K562 (cell line): ENCODE measurements around the gene BEST2. TPM values are rescaled to one million over a fixed set of nuclear protein-coding genes. Genes with fewer than 3 reads are reported as not detected.
A peak's percentile ranks its signal among the peaks of the same experiment; 100 is the strongest.

Experiments
- BCL6 ChIP-seq: fragments of 250-450 bp; sonication (Bioruptor Pico); IDR thresholded peaks from 2 replicates; pipeline ENCODE4 v1.4.0; 2020
- BCOR ChIP-seq: fragments of 450-650 bp; IDR thresholded peaks from 2 replicates; pipeline ENCODE4 v1.6.1; 2016
- CBX3 ChIP-seq, 2 experiments: IDR thresholded peaks; 1 replicate in 1 of 2; 2 replicates in 1 of 2; pipeline ENCODE4 v1.6.1; 2012; ENCODE audit warnings: inconsistent platforms in 2 of 2, low read length in 2 of 2, borderline replicate concordance in 1 of 2, control low read depth in 1 of 2
- CBX8 ChIP-seq: fragments of 200-600 bp; sonication (generic); IDR thresholded peaks from 2 replicates; pipeline ENCODE4 v1.6.1; 2012; ENCODE audit warnings: borderline replicate concordance, mixed run types, low read depth, mild to moderate bottlenecking, moderate library complexity, mixed read lengths, low read length, control low read depth, inconsistent platforms; ENCODE audit not compliant: poor library complexity, severe bottlenecking; ENCODE audit errors: extremely low read depth
- DMBX1 ChIP-seq: fragments of 250-450 bp; sonication (Bioruptor Pico); IDR thresholded peaks from 2 replicates; pipeline ENCODE4 v1.8.0; 2022; ENCODE audit warnings: inconsistent platforms, mild to moderate bottlenecking, moderate library complexity, borderline replicate concordance
- EP300 ChIP-seq: IDR thresholded peaks from 2 replicates; pipeline ENCODE4 v1.6.1; 2012; ENCODE audit warnings: low read length, improper control_type of control experiment
- FOXJ2 ChIP-seq: fragments of 200-800 bp; sonication (Bioruptor generic); IDR thresholded peaks from 2 replicates; pipeline ENCODE4 v1.6.1; 2016; ENCODE audit warnings: missing genetic modification characterization, missing compliant biosample characterization
- HDAC3 ChIP-seq: fragments of 450-650 bp; IDR thresholded peaks from 2 replicates; pipeline ENCODE4 v1.6.1; 2018; ENCODE audit warnings: borderline replicate concordance, mild to moderate bottlenecking, moderate library complexity; ENCODE audit not compliant: partially characterized antibody
- ILF3 ChIP-seq: fragments of 450-650 bp; IDR thresholded peaks from 2 replicates; pipeline ENCODE4 v1.6.1; 2018; ENCODE audit warnings: antibody characterized with exemption, mild to moderate bottlenecking, moderate library complexity, borderline replicate concordance
- KDM2B ChIP-seq: fragments of 250-450 bp; sonication (Bioruptor Pico); IDR thresholded peaks from 2 replicates; pipeline ENCODE4 v1.8.0; 2021; ENCODE audit warnings: mild to moderate bottlenecking, moderate library complexity
- KHSRP ChIP-seq: fragments of 450-650 bp; IDR thresholded peaks from 2 replicates; pipeline ENCODE4 v1.6.1; 2017
- PHB ChIP-seq: fragments of 250-450 bp; sonication (Bioruptor Pico); IDR thresholded peaks from 2 replicates; pipeline ENCODE4 v1.5.0; 2021
- POLR2B ChIP-seq: fragments of 450-650 bp; IDR thresholded peaks from 2 replicates; pipeline ENCODE4 v1.6.1; 2018; ENCODE audit warnings: low read depth; ENCODE audit not compliant: partially characterized antibody
- WHSC1 ChIP-seq: IDR thresholded peaks from one replicate; pipeline ENCODE4 v1.6.1; 2012; ENCODE audit warnings: low read length, control low read depth, inconsistent platforms
- XRCC5 ChIP-seq: fragments of 200-400 bp; formaldehyde crosslinking; IDR thresholded peaks from 2 replicates; pipeline ENCODE4 v1.6.1; 2017; ENCODE audit warnings: low read depth, mild to moderate bottlenecking, low read length
- ZBTB1 ChIP-seq: sonication (generic); formaldehyde crosslinking; IDR thresholded peaks from 2 replicates; pipeline ENCODE4 v1.8.1; 2023; ENCODE audit warnings: missing genetic modification reagents, low read depth, mild to moderate bottlenecking, borderline replicate concordance
- ZNF133 ChIP-seq: fragments of 250-450 bp; sonication (Bioruptor Pico); IDR thresholded peaks from 2 replicates; pipeline ENCODE4 v1.4.0; 2020; ENCODE audit warnings: mild to moderate bottlenecking
- ZNF232 ChIP-seq: sonication (generic); formaldehyde crosslinking; IDR thresholded peaks from 2 replicates; pipeline ENCODE4 v1.8.0; 2022; ENCODE audit warnings: mild to moderate bottlenecking, missing genetic modification reagents
- ZNF707 ChIP-seq: fragments of 250-450 bp; sonication (Bioruptor Pico); conservative IDR thresholded peaks from 2 replicates; pipeline ENCODE4 v1.8.0; 2022; ENCODE audit warnings: inconsistent platforms, mild to moderate bottlenecking, moderate library complexity
- ZNF79 ChIP-seq: fragments of 250-450 bp; sonication (Bioruptor Pico); IDR thresholded peaks from 2 replicates; pipeline ENCODE4 v1.4.0; 2020; ENCODE audit warnings: low read depth, mild to moderate bottlenecking, moderate library complexity
- ZNF830 ChIP-seq: fragments of 250-450 bp; sonication (Bioruptor Pico); IDR thresholded peaks from 2 replicates; pipeline ENCODE4 v1.5.0; 2021; ENCODE audit warnings: mild to moderate bottlenecking
- polyA plus RNA-seq, 8 experiments: library from polyadenylated mRNA; depleted of rRNA in 4 of 8; stranded (reverse) in 5 of 8; unstranded in 3 of 8; fragments of >200 nt; fragmentation: Nextera tagmentation in 2 of 8; fragmentation: Illumina TruSeq in 1 of 8; extraction: Ambion mirVana in 2 of 8; extraction: Trizol in 1 of 8; gene quantifications; 2 replicates each; pipeline versions ENCODE4 v1.2.1 to v1.2.3, GENCODE V29; 2011 to 2014; ENCODE audit warnings: inconsistent platforms in 1 of 8, missing spikeins in 1 of 8
- total RNA-seq, 7 experiments: library from RNA; depleted of rRNA in 6 of 7; stranded (reverse); fragments of >200 nt in 6 of 7; fragmentation: Illumina TruSeq in 2 of 7; extraction: Trizol in 2 of 7; gene quantifications; 2 replicates each; pipeline versions ENCODE4 v1.2.1 to v1.2.3, GENCODE V29; 2011 to 2021; ENCODE audit warnings: low replicate concordance in 1 of 7
- TF ChIP-seq, protein P1 (sequence below): IDR thresholded peaks from 3 replicates; pipeline ENCODE4 v1.6.1; 2011; ENCODE audit warnings: borderline replicate concordance, mild to moderate bottlenecking; ENCODE audit not compliant: insufficient read length, insufficient read depth
- TF ChIP-seq, protein P2 (sequence below): fragments of 450-650 bp; IDR thresholded peaks from 2 replicates; pipeline ENCODE4 v1.6.1; 2018; ENCODE audit warnings: mild to moderate bottlenecking, low read depth; ENCODE audit not compliant: partially characterized antibody
- TF ChIP-seq, protein P3 (sequence below), 2 experiments: fragments of 450-650 bp; IDR thresholded peaks; 2 replicates each; pipeline ENCODE4 v1.6.1; 2016
- TF ChIP-seq, protein P4 (sequence below): sonication (generic); IDR thresholded peaks from 2 replicates; pipeline ENCODE4 v1.6.1; 2016

BEST2 gene
- total and polyA plus RNA-seq, 9 of the 15 experiments (the other 6 are each of a cell fraction or from before 2014, with no cell fraction given), result not detected

DNA sequence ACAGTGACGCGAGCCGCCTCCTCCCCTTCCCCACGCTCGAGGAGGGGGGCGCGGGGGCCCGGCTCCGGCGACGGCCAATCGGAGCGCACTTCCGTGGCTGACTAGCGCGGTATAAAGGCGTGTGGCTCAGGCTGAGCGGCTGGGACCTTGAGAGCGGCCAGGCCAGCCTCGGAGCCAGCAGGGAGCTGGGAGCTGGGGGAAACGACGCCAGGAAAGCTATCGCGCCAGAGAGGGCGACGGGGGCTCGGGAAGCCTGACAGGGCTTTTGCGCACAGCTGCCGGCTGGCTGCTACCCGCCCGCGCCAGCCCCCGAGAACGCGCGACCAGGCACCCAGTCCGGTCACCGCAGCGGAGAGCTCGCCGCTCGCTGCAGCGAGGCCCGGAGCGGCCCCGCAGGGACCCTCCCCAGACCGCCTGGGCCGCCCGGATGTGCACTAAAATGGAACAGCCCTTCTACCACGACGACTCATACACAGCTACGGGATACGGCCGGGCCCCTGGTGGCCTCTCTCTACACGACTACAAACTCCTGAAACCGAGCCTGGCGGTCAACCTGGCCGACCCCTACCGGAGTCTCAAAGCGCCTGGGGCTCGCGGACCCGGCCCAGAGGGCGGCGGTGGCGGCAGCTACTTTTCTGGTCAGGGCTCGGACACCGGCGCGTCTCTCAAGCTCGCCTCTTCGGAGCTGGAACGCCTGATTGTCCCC, 39.9 kb downstream of the BEST2 start, which contains the start of gene JUNB (continued):
- TF ChIP-seq ZNF133 (CRISPR knock-in tag), result no peak
- no peak for TF ChIP-seq HDAC3
- no peak for TF ChIP-seq ZNF707
- no peak for TF ChIP-seq BCOR
- TF ChIP-seq, protein P1, sequence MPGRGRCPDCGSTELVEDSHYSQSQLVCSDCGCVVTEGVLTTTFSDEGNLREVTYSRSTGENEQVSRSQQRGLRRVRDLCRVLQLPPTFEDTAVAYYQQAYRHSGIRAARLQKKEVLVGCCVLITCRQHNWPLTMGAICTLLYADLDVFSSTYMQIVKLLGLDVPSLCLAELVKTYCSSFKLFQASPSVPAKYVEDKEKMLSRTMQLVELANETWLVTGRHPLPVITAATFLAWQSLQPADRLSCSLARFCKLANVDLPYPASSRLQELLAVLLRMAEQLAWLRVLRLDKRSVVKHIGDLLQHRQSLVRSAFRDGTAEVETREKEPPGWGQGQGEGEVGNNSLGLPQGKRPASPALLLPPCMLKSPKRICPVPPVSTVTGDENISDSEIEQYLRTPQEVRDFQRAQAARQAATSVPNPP, result no peak
- TF ChIP-seq, protein P2, sequence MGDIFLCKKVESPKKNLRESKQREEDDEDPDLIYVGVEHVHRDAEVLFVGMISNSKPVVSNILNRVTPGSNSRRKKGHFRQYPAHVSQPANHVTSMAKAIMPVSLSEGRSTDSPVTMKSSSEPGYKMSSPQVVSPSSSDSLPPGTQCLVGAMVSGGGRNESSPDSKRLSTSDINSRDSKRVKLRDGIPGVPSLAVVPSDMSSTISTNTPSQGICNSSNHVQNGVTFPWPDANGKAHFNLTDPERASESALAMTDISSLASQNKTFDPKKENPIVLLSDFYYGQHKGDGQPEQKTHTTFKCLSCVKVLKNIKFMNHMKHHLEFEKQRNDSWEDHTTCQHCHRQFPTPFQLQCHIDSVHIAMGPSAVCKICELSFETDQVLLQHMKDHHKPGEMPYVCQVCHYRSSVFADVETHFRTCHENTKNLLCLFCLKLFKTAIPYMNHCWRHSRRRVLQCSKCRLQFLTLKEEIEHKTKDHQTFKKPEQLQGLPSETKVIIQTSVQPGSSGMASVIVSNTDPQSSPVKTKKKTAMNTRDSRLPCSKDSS, result no peak
- no peak for TF ChIP-seq FOXJ2
- peak; percentile 100 for TF ChIP-seq POLR2B
- peak; percentile 71; the same call in 1 of the 2 replicates for TF ChIP-seq ZNF830
- TF ChIP-seq ZNF232 (CRISPR knock-in tag), result no peak
- TF ChIP-seq, protein P3, sequence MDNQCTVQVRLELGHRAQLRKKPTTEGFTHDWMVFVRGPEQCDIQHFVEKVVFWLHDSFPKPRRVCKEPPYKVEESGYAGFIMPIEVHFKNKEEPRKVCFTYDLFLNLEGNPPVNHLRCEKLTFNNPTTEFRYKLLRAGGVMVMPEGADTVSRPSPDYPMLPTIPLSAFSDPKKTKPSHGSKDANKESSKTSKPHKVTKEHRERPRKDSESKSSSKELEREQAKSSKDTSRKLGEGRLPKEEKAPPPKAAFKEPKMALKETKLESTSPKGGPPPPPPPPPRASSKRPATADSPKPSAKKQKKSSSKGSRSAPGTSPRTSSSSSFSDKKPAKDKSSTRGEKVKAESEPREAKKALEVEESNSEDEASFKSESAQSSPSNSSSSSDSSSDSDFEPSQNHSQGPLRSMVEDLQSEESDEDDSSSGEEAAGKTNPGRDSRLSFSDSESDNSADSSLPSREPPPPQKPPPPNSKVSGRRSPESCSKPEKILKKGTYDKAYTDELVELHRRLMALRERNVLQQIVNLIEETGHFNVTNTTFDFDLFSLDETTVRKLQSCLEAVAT (IDR thresholded peaks at IDR 0.05), result peak; percentile 81 to 84; a peak in 3 of 4 replicates
- TF ChIP-seq EP300, result peak; percentile 23; the same call in 1 of the 2 replicates
- TF ChIP-seq KDM2B (CRISPR knock-in tag), result peak; percentile 71
- TF ChIP-seq ZNF79 (CRISPR knock-in tag), result no peak
- no peak for TF ChIP-seq DMBX1 (CRISPR knock-in tag)
- no peak for TF ChIP-seq KHSRP
- no peak for TF ChIP-seq PHB (CRISPR knock-in tag)
- TF ChIP-seq CBX3 (IDR thresholded peaks at IDR 0.05; ENCODE audit: borderline replicate concordance in 1 of 2, low read length in 2 of 2), result peak in 1 of 2 experiments; percentile 62; a peak in 1 of 3 replicates
- no peak for TF ChIP-seq CBX8
- peak; percentile 60 for TF ChIP-seq XRCC5
- TF ChIP-seq, protein P4, sequence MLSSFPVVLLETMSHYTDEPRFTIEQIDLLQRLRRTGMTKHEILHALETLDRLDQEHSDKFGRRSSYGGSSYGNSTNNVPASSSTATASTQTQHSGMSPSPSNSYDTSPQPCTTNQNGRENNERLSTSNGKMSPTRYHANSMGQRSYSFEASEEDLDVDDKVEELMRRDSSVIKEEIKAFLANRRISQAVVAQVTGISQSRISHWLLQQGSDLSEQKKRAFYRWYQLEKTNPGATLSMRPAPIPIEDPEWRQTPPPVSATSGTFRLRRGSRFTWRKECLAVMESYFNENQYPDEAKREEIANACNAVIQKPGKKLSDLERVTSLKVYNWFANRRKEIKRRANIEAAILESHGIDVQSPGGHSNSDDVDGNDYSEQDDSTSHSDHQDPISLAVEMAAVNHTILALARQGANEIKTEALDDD, result no peak
- no peak for TF ChIP-seq BCL6 (CRISPR knock-in tag)
- no peak for TF ChIP-seq WHSC1
- TF ChIP-seq ZBTB1 (CRISPR knock-in tag), result peak; percentile 45; the same call in 1 of the 2 replicates
- TF ChIP-seq ILF3, result peak; percentile 92; the same call in 1 of the 2 replicates
